GM21529 (cell line): ENCODE measurements around the gene SDK1.
"Not testable (repeated sequence)": the region's sequence is repeated elsewhere in the genome, so short reads cannot be mapped to it uniquely, and the experiment has no call there.

Experiments
- ATAC-seq: cut with Tn5 transposase; IDR thresholded peaks from one replicate; pipeline ENCODE4 v1.9.1; 2021; ENCODE audit not compliant: unreplicated experiment

SDK1 gene

GRCh38 chr7:4273566-4274230 lies 972.6 kb downstream of the SDK1 start:
- ATAC-seq = no peak

- ATAC-seq = no peak
Measured at GRCh38 chr7:4274286-4274685, 973.2 kb downstream of the SDK1 start.

GRCh38 chr7:4277936-4278335 lies 976.9 kb downstream of the SDK1 start:
- ATAC-seq = no peak

GRCh38 chr7:4279216-4279615 lies 978.2 kb downstream of the SDK1 start:
- ATAC-seq = no peak

DNA sequence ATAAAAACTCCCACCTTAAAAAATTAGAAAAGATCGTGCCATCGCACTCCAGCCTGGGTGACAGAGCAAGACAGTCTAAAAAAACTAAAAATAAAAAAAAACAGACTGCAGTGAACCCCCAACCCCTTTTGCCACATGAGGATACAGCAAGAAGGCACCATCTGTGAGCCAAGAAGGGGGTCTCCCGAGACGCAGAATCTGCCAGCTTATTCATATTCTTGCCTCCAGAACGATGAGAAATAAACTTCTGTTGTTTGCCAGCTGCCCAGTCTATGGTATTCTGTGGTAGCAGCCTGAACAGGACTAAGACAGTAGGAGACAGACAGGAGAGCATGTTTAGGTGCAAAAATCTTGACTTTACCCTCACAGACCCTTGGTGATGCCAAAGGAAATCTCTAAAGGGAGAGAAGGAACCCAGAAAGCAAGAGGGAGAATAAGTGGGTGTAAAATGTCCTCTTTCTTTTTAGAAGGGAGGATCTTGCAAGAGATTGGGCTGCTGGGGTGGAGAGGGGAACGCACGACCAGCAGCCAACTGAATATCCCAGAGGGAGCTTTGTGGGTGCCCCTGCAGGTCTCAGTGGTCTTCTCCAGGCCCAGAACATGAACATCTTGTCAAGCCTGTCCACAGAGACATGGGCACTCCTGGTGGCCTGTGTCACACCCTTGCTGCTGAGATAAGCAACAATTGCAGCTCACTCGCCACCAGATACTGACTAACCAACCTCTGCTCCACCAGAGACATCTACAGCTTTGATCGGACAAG lies 980.4 kb downstream of the SDK1 start:
- no peak for ATAC-seq

- ATAC-seq = no peak
Measured at GRCh38 chr7:4282434-4283223, 981.6 kb downstream of the SDK1 start.

DNA sequence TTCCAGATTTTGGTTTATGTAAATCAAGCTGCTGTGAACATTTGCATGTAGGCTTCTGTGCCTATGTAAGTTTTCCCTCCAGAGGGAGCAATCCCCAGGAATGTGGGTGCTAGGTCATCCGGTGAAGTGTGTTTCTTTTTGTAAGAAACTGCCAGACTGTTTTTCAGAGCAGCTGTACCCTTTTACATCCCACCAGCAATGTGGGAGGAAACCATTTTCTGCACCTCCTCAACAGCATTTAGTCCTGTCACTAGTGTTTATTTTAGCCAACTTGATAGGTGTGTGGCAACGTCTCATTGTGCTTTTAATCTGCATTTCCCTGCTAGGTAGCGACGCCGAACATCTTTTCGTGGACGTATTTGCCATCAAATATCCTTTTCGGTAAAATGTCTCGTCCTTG lies 985.3 kb downstream of the SDK1 start:
- ATAC-seq = no peak

- ATAC-seq = no peak
Measured at GRCh38 chr7:4288791-4289394, 987.8 kb downstream of the SDK1 start.

GRCh38 chr7:4297165-4297917 lies 996.3 kb downstream of the SDK1 start:
- ATAC-seq = no peak

GRCh38 chr7:4297918-4298219 lies 996.8 kb downstream of the SDK1 start:
- ATAC-seq = no peak

DNA sequence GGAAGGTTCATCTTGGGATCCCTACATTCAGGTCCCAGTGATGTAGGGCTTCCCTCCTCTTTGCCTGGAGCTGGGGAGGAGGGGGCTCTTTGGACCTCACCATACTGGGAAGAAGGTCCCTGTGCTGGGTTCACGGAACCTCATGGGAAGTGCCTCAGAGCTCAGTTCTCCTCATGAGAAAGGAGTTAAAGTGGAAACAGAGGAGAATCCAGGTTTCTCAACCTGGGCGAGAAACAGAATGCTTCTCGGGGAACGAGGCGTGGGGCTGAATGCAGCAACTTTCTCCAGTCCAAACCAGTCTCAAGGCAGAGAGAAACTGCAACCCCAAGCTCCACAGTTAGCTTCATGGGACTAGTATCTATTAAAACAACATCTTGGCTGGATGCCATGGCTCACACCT lies 998.4 kb downstream of the SDK1 start:
- ATAC-seq = no peak

DNA sequence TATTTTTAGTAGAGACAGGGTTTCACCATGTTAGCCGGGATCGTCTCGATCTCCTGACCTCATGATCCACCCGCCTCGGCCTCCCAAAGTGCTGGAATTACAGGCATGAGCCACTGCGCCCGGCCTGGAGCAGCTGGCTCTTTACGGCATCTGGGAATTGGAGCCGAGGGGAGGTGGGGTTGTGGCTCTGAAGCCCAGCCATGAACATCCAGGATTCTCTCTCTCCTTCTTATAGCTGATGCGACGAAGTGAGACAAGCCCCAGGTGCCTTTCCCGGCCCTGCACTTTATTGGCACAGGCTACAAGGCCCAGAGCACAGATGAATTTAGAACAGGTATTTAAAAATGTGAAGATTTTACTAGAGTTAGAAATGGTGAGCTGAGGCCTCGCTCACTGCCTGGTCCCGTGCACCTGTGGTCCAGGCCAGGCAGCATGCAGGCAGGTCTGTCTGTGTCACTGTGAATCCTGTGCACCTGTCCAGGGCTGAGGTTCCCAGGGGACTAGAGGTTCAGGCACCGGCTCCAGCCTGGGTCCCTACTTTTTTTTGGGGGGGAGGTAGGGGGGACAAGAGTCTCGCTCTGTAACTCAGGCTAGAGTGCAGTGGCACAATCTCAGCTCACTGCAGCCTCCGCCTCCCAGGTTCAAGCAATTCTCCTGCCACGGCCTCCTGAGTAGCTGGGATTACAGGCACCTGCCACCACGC lies 1001.3 kb downstream of the SDK1 start:
- ATAC-seq = no peak

- ATAC-seq = no peak
Measured at GRCh38 chr7:4307316-4308204, 1006.5 kb downstream of the SDK1 start.

DNA sequence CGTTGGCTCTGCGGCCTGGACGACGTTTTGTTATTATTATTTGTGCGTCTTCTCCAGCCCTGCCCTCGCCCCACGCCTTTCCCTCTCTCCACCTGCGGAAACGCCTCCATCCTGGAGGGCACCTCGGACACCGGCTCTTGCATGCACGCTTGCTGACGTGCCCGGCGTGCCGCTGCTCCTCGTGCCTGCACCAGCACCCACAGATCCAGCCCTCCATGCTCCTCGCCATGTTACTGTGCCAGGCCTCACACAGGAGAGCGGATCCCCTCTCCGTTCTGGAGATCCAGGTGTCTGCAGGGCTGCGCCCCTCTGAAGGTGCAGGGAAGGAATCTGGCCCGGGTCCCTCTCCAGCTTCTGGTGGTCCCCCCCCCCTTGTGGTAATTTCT lies 1007.1 kb downstream of the SDK1 start:
- no peak for ATAC-seq

DNA sequence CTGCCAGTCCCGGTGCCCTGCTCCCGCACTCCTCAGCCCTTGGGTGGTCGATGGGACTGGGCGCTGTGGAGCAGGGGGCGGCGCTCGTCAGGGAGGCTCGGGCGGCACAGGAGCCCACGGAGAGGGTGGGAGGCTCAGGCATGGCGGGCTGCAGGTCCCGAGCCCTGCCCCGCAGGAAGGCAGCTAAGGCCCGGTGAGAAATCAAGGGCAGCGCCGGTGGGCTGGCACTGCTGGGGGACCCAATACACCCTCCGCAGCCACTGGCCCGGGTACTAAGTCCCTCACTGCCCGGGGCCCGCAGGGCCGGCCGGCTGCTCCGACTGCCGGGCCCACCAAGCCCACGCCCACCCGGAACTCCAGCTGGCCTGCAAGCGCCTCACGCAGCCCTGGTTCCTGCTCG lies 1012.9 kb downstream of the SDK1 start:
- ATAC-seq = not testable (repeated sequence)

GRCh38 chr7:4314316-4314715 lies 1013.3 kb downstream of the SDK1 start:
- ATAC-seq = not testable (repeated sequence)
